ENCODE results near the gene LRRC3C.

DNA sequence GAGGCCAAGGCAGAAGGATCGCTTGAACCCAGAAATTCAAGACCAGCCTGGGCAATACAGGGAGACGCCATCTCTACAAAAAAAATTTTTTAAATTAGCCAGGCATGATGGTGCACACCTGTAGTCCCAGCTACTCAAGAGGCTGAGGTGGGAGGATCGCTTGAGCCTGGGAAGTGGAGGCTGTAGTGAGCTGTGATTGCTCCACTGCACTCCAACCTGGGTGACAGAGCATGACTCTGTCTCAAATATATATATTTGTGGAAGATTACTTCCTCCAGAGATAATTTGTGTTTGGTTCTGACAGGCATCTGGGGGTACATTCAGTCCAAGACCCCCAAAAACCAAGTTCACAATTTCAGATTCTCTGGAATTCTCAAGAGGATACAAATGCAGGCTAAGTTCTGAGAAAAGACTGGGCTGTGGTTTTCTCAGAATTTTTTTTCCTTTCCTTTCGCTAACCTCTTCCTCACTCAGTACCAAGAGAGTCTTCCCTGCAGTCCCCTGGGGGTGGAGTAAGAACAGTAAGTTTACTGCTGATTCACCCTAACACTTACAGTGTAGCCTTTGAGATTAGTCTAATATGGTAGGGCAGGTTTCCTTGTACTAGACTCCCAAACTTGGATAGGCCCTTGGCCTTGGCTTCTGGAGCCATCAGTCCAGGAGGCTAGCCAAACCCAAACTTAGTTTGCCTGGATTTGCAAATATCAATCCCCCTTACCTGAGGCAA, 24.2 kb upstream of the LRRC3C start:
- no peak for TF ChIP-seq EZH2 (IDR thresholded peaks at IDR 0.05)
- TF ChIP-seq, protein P1, sequence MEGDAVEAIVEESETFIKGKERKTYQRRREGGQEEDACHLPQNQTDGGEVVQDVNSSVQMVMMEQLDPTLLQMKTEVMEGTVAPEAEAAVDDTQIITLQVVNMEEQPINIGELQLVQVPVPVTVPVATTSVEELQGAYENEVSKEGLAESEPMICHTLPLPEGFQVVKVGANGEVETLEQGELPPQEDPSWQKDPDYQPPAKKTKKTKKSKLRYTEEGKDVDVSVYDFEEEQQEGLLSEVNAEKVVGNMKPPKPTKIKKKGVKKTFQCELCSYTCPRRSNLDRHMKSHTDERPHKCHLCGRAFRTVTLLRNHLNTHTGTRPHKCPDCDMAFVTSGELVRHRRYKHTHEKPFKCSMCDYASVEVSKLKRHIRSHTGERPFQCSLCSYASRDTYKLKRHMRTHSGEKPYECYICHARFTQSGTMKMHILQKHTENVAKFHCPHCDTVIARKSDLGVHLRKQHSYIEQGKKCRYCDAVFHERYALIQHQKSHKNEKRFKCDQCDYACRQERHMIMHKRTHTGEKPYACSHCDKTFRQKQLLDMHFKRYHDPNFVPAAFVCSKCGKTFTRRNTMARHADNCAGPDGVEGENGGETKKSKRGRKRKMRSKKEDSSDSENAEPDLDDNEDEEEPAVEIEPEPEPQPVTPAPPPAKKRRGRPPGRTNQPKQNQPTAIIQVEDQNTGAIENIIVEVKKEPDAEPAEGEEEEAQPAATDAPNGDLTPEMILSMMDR (IDR thresholded peaks at IDR 0.05), result no peak

All from neural progenitor cell (in vitro differentiated cells).